GM21576 (cell line): ENCODE measurements around the gene ANKLE2.
"Not testable (repeated sequence)": the region's sequence is repeated elsewhere in the genome, so short reads cannot be mapped to it uniquely, and the experiment has no call there.

ENCODE experiments used
- ATAC-seq: cut with Tn5 transposase; IDR thresholded peaks from one replicate; pipeline ENCODE4 v1.9.1; 2021; ENCODE audit warnings: mild to moderate bottlenecking, moderate library complexity; ENCODE audit not compliant: unreplicated experiment

The ANKLE2 gene

DNA sequence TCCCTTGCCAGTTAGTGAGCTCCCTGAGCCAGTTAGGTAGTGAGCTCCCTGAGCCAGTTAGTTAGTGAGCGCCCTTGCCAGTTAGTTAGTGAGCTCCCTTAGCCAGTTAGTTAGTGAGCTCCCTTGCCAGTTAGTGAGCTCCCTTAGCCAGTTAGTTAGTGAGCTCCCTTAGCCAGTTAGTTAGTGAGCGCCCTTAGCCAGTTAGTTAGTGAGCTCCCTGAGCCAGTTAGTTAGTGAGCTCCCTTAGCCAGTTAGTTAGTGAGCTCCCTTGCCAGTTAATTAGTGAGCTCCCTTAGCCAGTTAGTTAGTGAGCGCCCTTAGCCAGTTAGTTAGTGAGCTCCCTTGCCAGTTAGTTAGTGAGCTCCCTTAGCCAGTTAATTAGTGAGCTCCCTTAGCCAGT lies 69.6 kb downstream of the ANKLE2 start:
- ATAC-seq, result not testable (repeated sequence)

DNA sequence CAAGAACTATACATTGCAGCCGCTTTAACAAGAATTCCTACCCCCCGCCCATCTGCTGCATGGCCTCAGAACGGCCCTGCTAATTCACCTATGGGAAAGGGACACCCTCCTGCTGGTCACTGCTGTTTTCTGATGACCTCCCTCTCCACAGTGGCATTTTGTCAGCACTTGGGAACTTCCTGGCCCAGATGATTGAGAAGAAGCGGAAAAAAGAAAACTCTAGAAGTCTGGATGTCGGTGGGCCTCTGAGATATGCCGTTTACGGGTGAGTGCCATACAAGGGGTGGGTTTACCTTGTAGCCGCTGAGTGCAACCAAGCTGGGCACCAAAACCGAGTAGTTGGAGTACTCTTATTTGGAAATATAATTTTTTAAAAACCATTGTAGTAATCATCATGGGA lies 71.5 kb downstream of the ANKLE2 start:
- no peak for ATAC-seq

DNA sequence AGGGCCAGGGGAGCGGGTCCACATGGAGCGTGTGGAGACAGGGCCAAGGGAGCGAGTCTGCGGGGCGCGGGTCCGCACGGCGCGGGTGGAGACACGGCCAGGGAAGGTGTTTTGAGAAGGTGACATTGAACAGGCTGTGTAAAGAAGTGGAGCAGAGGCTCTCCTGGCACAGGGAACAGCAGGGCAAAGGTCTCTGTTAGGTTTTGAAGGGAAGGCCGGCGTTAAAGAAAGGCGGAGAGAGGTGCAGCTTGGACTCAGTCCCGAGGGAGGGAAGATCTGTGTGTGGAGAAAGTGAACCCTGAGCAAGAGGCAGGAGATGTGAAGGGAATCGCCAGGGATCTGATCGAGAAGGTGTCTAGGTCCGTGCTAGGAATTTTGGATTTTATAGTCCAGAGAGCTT lies 72.4 kb downstream of the ANKLE2 start:
- no peak for ATAC-seq

DNA sequence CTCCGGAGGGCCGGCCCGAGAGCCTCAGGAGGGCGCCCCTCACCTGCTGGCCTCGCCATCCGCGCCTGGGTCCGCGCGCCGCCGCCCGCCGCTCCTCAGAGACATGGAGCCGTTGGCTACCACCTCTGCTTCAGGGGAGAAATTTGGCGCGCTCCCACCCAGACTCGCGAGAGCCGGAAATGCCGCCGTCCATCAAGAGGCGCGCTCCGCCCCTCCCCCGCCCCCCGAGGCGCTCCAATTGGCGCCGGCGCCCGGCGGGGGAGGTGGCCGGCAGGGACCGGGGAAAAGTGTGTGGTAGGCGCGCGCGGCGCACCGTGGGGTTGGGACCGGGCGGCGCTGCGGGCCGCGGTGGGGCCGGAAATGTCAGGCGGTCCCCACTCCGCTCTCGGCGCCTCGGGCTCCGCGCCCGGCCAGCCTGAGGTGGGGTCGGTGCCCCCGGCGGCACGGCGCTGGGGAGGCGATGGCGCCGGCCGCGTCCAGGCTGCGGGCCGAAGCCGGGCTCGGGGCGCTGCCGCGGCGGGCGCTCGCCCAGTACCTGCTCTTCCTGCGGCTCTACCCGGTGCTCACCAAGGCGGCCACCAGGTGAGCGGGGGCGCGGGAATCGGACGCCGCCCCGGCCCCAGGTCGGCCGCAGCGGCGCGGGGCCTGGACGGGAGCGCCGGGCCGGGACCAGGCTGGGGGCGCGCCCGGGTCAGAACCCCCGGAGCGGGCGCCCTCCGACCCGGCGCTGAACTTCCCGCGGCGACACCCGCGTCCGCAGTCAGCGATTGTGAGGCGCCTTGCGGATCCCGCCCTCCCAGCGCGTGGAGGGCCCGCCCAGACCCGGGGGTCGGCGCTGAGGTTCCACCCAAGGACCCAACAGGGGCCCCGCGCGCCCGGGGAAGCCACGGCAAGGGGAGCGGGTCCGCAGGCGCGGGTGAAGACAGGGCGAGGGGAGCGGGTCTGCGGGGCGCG lies 74.1 kb downstream of the ANKLE2 start, which contains the start of the genes POLE and PXMP2:
Gene POLE (minus strand): TSS at position 132 of the 954 bp plus-strand sequence. CDS start 27 bp downstream, at position 105.
Gene PXMP2 (plus strand): TSS at position 377 of the 954 bp plus-strand sequence. CDS start 84 bp downstream, at position 461.
- ATAC-seq, result peak; percentile 89

DNA sequence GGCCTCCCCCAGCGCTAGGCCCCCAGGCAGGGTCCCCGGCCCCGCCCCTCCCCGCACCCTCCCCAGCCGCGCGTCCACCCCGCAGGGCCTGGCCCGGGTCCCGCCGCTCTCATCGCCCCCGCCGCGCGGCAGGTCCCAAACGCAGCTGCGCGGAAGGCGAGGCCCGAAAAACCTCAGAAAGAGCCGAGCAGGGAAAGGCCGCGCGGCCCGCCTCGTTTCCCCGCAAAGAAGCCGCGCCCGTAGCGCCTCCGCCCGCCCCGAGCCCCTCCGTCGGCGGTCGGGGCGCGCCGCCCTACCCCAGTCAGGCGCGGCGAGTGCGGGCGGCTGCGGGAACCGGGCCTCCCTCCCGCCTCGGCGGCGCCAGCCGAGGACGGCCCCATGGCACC lies 74.8 kb downstream of the ANKLE2 start:
- peak; percentile 42 for ATAC-seq

DNA sequence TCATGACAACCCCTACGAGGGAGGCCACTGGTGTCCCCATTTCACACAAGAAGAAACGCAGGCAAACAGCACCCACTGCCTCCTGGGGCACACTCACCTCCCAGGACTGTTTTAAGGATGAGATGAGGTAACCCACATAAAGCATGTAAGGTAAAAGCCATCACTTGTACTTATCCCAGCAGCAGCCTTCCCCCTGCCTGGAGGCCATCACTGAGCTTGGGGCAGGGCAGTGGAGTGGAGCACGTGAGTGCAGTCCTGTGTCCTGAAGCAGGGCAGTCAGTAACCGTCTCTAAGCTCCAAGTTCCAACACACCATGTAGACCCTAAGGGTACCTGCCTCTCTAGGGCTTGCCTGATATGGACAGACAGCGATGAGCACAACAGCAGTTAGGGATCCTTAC lies 76.2 kb downstream of the ANKLE2 start:
- no peak for ATAC-seq

DNA sequence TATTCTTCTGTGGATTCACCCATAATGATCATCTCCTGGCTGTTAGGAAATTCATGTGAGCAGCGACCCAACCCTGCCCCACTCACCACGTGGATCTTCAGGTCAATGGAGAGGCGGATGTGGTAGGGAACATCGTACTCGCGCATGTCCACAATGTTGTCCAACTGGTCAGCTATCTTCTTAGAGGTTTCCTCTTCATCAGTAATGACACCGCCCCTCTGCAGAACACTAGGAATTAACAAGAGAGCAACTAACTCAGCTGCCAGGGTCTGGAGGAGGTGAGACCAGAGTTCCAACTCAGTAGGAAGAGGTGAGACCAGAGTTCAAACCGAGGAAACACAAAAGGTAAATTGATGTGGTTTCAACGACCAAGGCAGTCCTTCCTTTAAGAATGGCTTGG lies 84.1 kb downstream of the ANKLE2 start:
- no peak for ATAC-seq

DNA sequence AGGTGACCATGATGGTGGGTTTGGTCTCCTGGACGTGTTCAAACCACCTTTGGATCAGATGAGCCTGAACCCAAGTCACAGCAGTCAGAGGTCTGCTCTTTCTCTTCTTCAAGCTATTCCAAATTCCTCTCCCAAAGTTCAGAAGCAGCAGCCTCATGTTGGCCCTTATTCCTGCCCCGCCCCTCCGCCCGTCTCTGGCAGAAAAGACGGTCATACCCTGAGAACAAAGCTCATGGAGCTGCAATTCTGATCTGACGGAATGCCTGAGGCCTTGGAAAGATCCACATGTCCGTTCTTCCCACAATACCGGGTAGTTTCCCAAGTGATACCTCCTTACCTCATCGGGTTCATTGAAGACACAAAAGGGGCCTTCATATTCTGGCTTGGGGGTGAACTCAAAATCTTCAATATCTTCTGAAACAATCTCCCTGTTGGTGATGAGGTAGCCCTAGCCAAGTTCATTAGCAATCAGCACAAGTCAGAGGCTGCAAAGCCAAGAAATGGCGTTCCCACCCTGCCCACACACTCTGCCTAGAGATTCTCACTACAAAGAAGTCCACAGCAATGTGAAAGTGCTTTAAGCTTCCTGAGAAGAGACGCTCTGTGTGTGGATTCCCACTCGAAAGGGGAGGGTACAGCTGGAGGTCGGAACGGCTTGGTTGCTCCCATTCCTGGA lies 85.7 kb downstream of the ANKLE2 start:
- ATAC-seq, result no peak
